Ovary (tissue), 3 donors: Measurements from ENCODE around the gene CDCA3.

ENCODE experiments used
- CTCF ChIP-seq, 3 donors: fragments of 450-650 bp in 2 of 3; fragments of 200-600 bp in 1 of 3; IDR thresholded peaks; one replicate each; pipeline versions ENCODE4 v1.5.1 to v1.8.0; 2016 to 2022; ENCODE audit warnings: antibody characterized with exemption in 3 of 3, mild to moderate bottlenecking in 1 of 3
- POLR2A ChIP-seq: fragments of 450-650 bp; IDR thresholded peaks from one replicate; pipeline ENCODE4 v1.6.1; 2017; ENCODE audit warnings: antibody characterized with exemption, mild to moderate bottlenecking, moderate library complexity
- donor health status: DM: no; HTN: no; CAD: no.

GRCh38 chr12:6854036-6854435, 3.0 kb upstream of the CDCA3 start:
- TF ChIP-seq CTCF (IDR thresholded peaks at IDR 0.05) (no peak), POLR2A (no peak)
